H9 (cell line): ENCODE results near the gene OMA1. TPM values are rescaled to one million over a fixed set of nuclear protein-coding genes. Genes with fewer than 3 reads are reported as not detected.

ENCODE experiments used
- DNase-seq: peaks from one replicate; pipeline ENCODE4 v3.0.0-alpha.2; 2017
- H2AFZ ChIP-seq: one replicate; pipeline ENCODE4 v1.6.1; 2013; ENCODE audit warnings: mild to moderate bottlenecking, low read length, control low read depth, moderate library complexity
- H2AK5ac ChIP-seq: 2 replicates; pipeline ENCODE4 v1.6.1; 2013; ENCODE audit warnings: low read length, control low read depth, mixed read lengths; ENCODE audit not compliant: insufficient read length
- H2BK120ac ChIP-seq: one replicate; pipeline ENCODE4 v1.6.1; 2013; ENCODE audit warnings: low read depth, mild to moderate bottlenecking, low read length, control low read depth, inconsistent platforms; ENCODE audit not compliant: poor library complexity, severe bottlenecking
- H2BK12ac ChIP-seq: 2 replicates; pipeline ENCODE4 v1.6.1; 2013; ENCODE audit warnings: low read length, control low read depth, mixed read lengths, low read depth; ENCODE audit not compliant: insufficient read length
- H2BK15ac ChIP-seq: 2 replicates; pipeline ENCODE4 v1.6.1; 2013; ENCODE audit warnings: low read depth, low read length, control low read depth
- H2BK20ac ChIP-seq: one replicate; pipeline ENCODE4 v1.6.1; 2013; ENCODE audit warnings: low read depth, mild to moderate bottlenecking, low read length, control low read depth, inconsistent platforms; ENCODE audit not compliant: poor library complexity, severe bottlenecking
- H2BK5ac ChIP-seq: 2 replicates; pipeline ENCODE4 v1.6.1; 2013; ENCODE audit warnings: low read length, control low read depth, mixed read lengths; ENCODE audit not compliant: insufficient read length
- H3K14ac ChIP-seq: 2 replicates; pipeline ENCODE4 v1.6.1; 2013; ENCODE audit warnings: low read length, control low read depth; ENCODE audit not compliant: insufficient read depth
- H3K18ac ChIP-seq: 2 replicates; pipeline ENCODE4 v1.6.1; 2013; ENCODE audit warnings: low read depth, mild to moderate bottlenecking, mixed read lengths, low read length, control low read depth; ENCODE audit not compliant: insufficient read length
- H3K23ac ChIP-seq: 2 replicates; pipeline ENCODE4 v1.6.1; 2013; ENCODE audit warnings: low read length, control low read depth, mixed read lengths, low read depth; ENCODE audit not compliant: insufficient read length
- H3K23me2 ChIP-seq: 2 replicates; pipeline ENCODE4 v1.6.1; 2013; ENCODE audit warnings: low read depth, mild to moderate bottlenecking, mixed read lengths, low read length, control low read depth; ENCODE audit not compliant: insufficient read length, poor library complexity, severe bottlenecking
- H3K27ac ChIP-seq: 2 replicates; pipeline ENCODE4 v1.5.1; 2013; ENCODE audit warnings: low read length, control low read depth, mixed read lengths, low read depth; ENCODE audit not compliant: insufficient read length
- H3K27me3 ChIP-seq: 2 replicates; pipeline ENCODE4 v1.6.1; 2013; ENCODE audit warnings: low read length, control low read depth, inconsistent platforms; ENCODE audit not compliant: insufficient read depth
- H3K4ac ChIP-seq: 2 replicates; pipeline ENCODE4 v1.6.1; 2013; ENCODE audit warnings: low read depth, mild to moderate bottlenecking, control low read depth, inconsistent platforms, low read length, moderate library complexity
- H3K4me1 ChIP-seq: 2 replicates; pipeline ENCODE4 v1.6.1; 2013; ENCODE audit warnings: low read length, control low read depth, inconsistent platforms; ENCODE audit not compliant: insufficient read depth
- H3K4me2 ChIP-seq: 2 replicates; pipeline ENCODE4 v1.6.1; 2013; ENCODE audit warnings: low read length, control low read depth, mixed read lengths; ENCODE audit not compliant: insufficient read length, insufficient read depth
- H3K56ac ChIP-seq: 2 replicates; pipeline ENCODE4 v1.6.1; 2013; ENCODE audit warnings: low read depth, mild to moderate bottlenecking, mixed read lengths, low read length, control low read depth; ENCODE audit not compliant: insufficient read length
- H3K79me1 ChIP-seq: 2 replicates; pipeline ENCODE4 v1.6.1; 2013; ENCODE audit warnings: low read depth, mild to moderate bottlenecking, moderate library complexity, low read length, control low read depth, inconsistent platforms; ENCODE audit not compliant: insufficient read depth, poor library complexity, severe bottlenecking
- H3K79me2 ChIP-seq: 2 replicates; pipeline ENCODE4 v1.6.1; 2013; ENCODE audit warnings: low read length, control low read depth, inconsistent platforms; ENCODE audit not compliant: insufficient read depth
- H3K9ac ChIP-seq: 2 replicates; pipeline ENCODE4 v1.6.1; 2013; ENCODE audit warnings: low read length, control low read depth, mixed read lengths; ENCODE audit not compliant: insufficient read length; ENCODE audit errors: extremely low read depth
- H3K9me3 ChIP-seq: one replicate; pipeline ENCODE4 v1.6.1; 2013; ENCODE audit warnings: low read depth, low read length, inconsistent platforms; ENCODE audit not compliant: control insufficient read depth
- H3T11ph ChIP-seq: one replicate; pipeline ENCODE4 v1.6.1; 2013; ENCODE audit warnings: mild to moderate bottlenecking, low read length, control low read depth, inconsistent platforms
- H4K20me1 ChIP-seq: one replicate; pipeline ENCODE4 v1.6.1; 2013; ENCODE audit not compliant: control insufficient read depth, insufficient read length, insufficient read depth
- H4K5ac ChIP-seq: 2 replicates; pipeline ENCODE4 v1.6.1; 2013; ENCODE audit warnings: low read depth, mild to moderate bottlenecking, mixed read lengths, low read length, control low read depth; ENCODE audit not compliant: insufficient read length
- H4K8ac ChIP-seq: replicated peaks from 2 replicates; pipeline ENCODE4 v1.6.1; 2013; ENCODE audit warnings: low read length, control low read depth, mixed read lengths, low read depth; ENCODE audit not compliant: insufficient read length
- H4K91ac ChIP-seq: 2 replicates; pipeline ENCODE4 v1.6.1; 2013; ENCODE audit warnings: low read depth, mild to moderate bottlenecking, moderate library complexity, mixed read lengths, low read length, control low read depth; ENCODE audit not compliant: insufficient read length
- H3K27ac Mint-ChIP-seq, 3 experiments: 2 replicates in 2 of 3; 3 replicates in 1 of 3; pipeline ENCODE4 v1.8.0; 2020 to 2021; ENCODE audit warnings: mixed read lengths in 3 of 3, mild to moderate bottlenecking in 1 of 3, moderate library complexity in 1 of 3
- H3K27me3 Mint-ChIP-seq: 2 replicates; pipeline ENCODE4 v1.8.0; 2021; ENCODE audit warnings: low read depth, mild to moderate bottlenecking, moderate library complexity, mixed read lengths
- H3K36me3 Mint-ChIP-seq, 3 experiments: 2 replicates in 2 of 3; 3 replicates in 1 of 3; pipeline ENCODE4 v1.8.0; 2020 to 2021; ENCODE audit warnings: low read depth in 3 of 3, mixed read lengths in 3 of 3; ENCODE audit not compliant: insufficient read depth in 1 of 3
- H3K4me1 Mint-ChIP-seq, 2 experiments: 2 replicates each; pipeline ENCODE4 v1.8.0; 2020; ENCODE audit warnings: mixed read lengths in 2 of 2
- H3K4me3 Mint-ChIP-seq, 2 experiments: 2 replicates in 1 of 2; 3 replicates in 1 of 2; pipeline ENCODE4 v1.8.0; 2020 to 2021; ENCODE audit warnings: mild to moderate bottlenecking in 2 of 2, mixed read lengths in 2 of 2, moderate library complexity in 1 of 2
- H3K9me3 Mint-ChIP-seq, 2 experiments: 2 replicates in 1 of 2; 3 replicates in 1 of 2; pipeline ENCODE4 v1.8.0; 2020; ENCODE audit warnings: mild to moderate bottlenecking in 2 of 2, mixed read lengths in 2 of 2, moderate library complexity in 1 of 2
- WGBS: extraction: QIAGEN DNeasy Blood & Tissue Kit; methylation state at CpG from one replicate; pipeline ENCODE4 v1.1.7; 2013; ENCODE audit warnings: missing lambda C conversion rate, low lambda C conversion rate, mixed read lengths; ENCODE audit not compliant: insufficient read length; ENCODE audit errors: extremely low coverage; 5-methylcytosine and 5-hydroxymethylcytosine counted together
- total RNA-seq: library from RNA; stranded (reverse); gene quantifications from 2 replicates; pipeline ENCODE4 v1.2.1, GENCODE V29; 2021
- TF ChIP-seq, protein P1 (sequence below): fragments of 200-600 bp; sonication (generic); conservative IDR thresholded peaks from 3 replicates; pipeline ENCODE4 v1.8.0; 2021; ENCODE audit warnings: antibody characterized with exemption, mild to moderate bottlenecking

Gene OMA1
- total RNA-seq, 1 experiment from 2014 or later: 12.9 TPM

DNA sequence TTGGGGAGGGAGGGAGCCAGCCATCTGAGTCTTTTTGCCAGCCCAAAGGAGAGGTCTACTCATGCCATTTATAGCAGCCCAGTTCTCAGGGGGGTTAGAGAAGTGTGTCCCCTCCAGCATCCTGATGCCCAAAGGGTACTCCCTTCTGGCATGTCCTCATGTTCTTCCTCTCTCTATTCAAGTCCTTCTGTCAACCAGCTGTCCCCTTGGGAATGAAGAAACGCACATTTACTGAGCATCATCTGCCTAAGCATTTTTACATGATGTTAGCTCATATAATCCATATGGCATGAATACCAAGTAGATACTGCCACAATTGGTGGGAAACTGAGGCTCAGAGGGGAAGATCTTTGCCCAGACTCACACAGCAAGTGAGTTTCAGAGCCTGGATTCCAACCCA, 45.3 kb upstream of the OMA1 start:
- no peak overlapping the region for H2AFZ ChIP-seq
- Mint-ChIP-seq H3K36me3 (no peaks in the 10 kb centered on the region), H3K4me1 (0 out of 4 replicates have a peak, but pooled peaks cover 0 to 6% of the 10 kb centered on the region in 2 experiments), H3K27me3 (peaks cover 4% of the 10 kb centered on the region), H3K4me3 (no peak overlapping the region), H3K9me3 (no peaks in the 10 kb centered on the region), H3K27ac (no peak overlapping the region; a peak in 1 of 7 replicates)
- H3K4me2 ChIP-seq: no peak overlapping the region
- no peak overlapping the region for H2BK5ac ChIP-seq
- no peak overlapping the region for H3K56ac ChIP-seq
- no peaks in the 10 kb centered on the region for H3K4me1 ChIP-seq
- TF ChIP-seq, protein P1, sequence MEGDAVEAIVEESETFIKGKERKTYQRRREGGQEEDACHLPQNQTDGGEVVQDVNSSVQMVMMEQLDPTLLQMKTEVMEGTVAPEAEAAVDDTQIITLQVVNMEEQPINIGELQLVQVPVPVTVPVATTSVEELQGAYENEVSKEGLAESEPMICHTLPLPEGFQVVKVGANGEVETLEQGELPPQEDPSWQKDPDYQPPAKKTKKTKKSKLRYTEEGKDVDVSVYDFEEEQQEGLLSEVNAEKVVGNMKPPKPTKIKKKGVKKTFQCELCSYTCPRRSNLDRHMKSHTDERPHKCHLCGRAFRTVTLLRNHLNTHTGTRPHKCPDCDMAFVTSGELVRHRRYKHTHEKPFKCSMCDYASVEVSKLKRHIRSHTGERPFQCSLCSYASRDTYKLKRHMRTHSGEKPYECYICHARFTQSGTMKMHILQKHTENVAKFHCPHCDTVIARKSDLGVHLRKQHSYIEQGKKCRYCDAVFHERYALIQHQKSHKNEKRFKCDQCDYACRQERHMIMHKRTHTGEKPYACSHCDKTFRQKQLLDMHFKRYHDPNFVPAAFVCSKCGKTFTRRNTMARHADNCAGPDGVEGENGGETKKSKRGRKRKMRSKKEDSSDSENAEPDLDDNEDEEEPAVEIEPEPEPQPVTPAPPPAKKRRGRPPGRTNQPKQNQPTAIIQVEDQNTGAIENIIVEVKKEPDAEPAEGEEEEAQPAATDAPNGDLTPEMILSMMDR: no peak
- H3K4ac ChIP-seq: no peak overlapping the region
- H3K14ac ChIP-seq: no peak overlapping the region
- WGBS: no CpG with 5 or more reads among the region's 1 CpG
- H4K8ac ChIP-seq: no peak overlapping the region
- no peak overlapping the region for H2BK20ac ChIP-seq
- no peaks in the 10 kb centered on the region for H3K9me3 ChIP-seq
- H3K23me2 ChIP-seq: no peaks in the 10 kb centered on the region
- no peaks in the 10 kb centered on the region for H3K79me2 ChIP-seq
- H2BK15ac ChIP-seq: no peak overlapping the region
- no peak overlapping the region for H2BK12ac ChIP-seq
- no peak overlapping the region for H2BK120ac ChIP-seq
- H3K9ac ChIP-seq: no peak overlapping the region
- no peak overlapping the region for H3K23ac ChIP-seq
- no peak overlapping the region for H2AK5ac ChIP-seq
- no peaks in the 10 kb centered on the region for H3K27me3 ChIP-seq
- H4K20me1 ChIP-seq: no peaks in the 10 kb centered on the region
- H3K27ac ChIP-seq: no peak overlapping the region
- H4K5ac ChIP-seq: no peak overlapping the region
- H4K91ac ChIP-seq: no peak overlapping the region
- H3K18ac ChIP-seq: no peak overlapping the region
- H3K79me1 ChIP-seq: no peaks in the 10 kb centered on the region
- H3T11ph ChIP-seq: no peak overlapping the region
- DNase-seq: no peak
